Neural cell (in vitro differentiated cells): ENCODE data around the gene ATG7. TPM values are rescaled to one million over a fixed set of nuclear protein-coding genes. Genes with fewer than 3 reads are reported as not detected.

Source experiments
- H2AFZ ChIP-seq: fragments of 200-600, 300-800 bp; sonication (generic), shearing (Covaris generic); 2 replicates; pipeline ENCODE4 v1.6.0; 2014; ENCODE audit warnings: low read depth, mild to moderate bottlenecking, antibody characterized with exemption, low read length, moderate library complexity
- H3F3A ChIP-seq: fragments of 200-600 bp; shearing (Covaris generic); 2 replicates; pipeline ENCODE4 v1.6.1; 2016; ENCODE audit warnings: mild to moderate bottlenecking, moderate library complexity, mixed read lengths, antibody characterized with exemption, low read length; ENCODE audit not compliant: insufficient read depth, poor library complexity, severe bottlenecking
- H3K27ac ChIP-seq: fragments of 200-600, 300-800 bp; sonication (generic), shearing (Covaris generic); 2 replicates; pipeline ENCODE4 v1.5.1; 2014; ENCODE audit warnings: mild to moderate bottlenecking, low read length, moderate library complexity
- H3K27me3 ChIP-seq: fragments of 300-800, 200-600 bp; sonication (generic), shearing (Covaris generic); 2 replicates; pipeline ENCODE4 v1.6.0; 2014; ENCODE audit warnings: mild to moderate bottlenecking, low read depth, low read length, moderate library complexity; ENCODE audit not compliant: insufficient read depth
- H3K36me3 ChIP-seq: fragments of 300-800, 200-600 bp; sonication (generic), shearing (Covaris generic); 2 replicates; pipeline ENCODE4 v1.5.1; 2014; ENCODE audit warnings: mild to moderate bottlenecking, antibody characterized with exemption, low read length, moderate library complexity; ENCODE audit not compliant: insufficient read depth
- H3K4me2 ChIP-seq: fragments of 300-800, 200-600 bp; sonication (generic), shearing (Covaris generic); 2 replicates; pipeline ENCODE4 v1.6.0; 2014; ENCODE audit warnings: mild to moderate bottlenecking, low read length
- H3K4me3 ChIP-seq: fragments of 300-800, 200-600 bp; sonication (generic), shearing (Covaris generic); 2 replicates; pipeline ENCODE4 v1.5.1; 2014; ENCODE audit warnings: mild to moderate bottlenecking, low read length, moderate library complexity
- H3K79me2 ChIP-seq: fragments of 200-600 bp; shearing (Covaris generic); replicated peaks from 2 replicates; pipeline ENCODE4 v1.6.0; 2014; ENCODE audit warnings: mild to moderate bottlenecking, low read length, moderate library complexity; ENCODE audit not compliant: insufficient read depth
- H3K9ac ChIP-seq: fragments of 300-800, 200-600 bp; sonication (generic), shearing (Covaris generic); 2 replicates; pipeline ENCODE4 v1.6.1; 2016; ENCODE audit warnings: mild to moderate bottlenecking, low read length, mixed read lengths
- H3K9me2 ChIP-seq: fragments of 200-600 bp; shearing (Covaris generic); 2 replicates; pipeline ENCODE4 v1.6.1; 2016; ENCODE audit warnings: mild to moderate bottlenecking, low read length, mixed read lengths; ENCODE audit not compliant: insufficient read depth
- H3K9me3 ChIP-seq: fragments of 200-600, 300-800 bp; sonication (generic), shearing (Covaris generic); 2 replicates; pipeline ENCODE4 v1.6.1; 2016; ENCODE audit warnings: mild to moderate bottlenecking, mixed run types, low read length, moderate library complexity, mixed read lengths
- H4K20me1 ChIP-seq: fragments of 200-600 bp; shearing (Covaris generic); 2 replicates; pipeline ENCODE4 v1.6.1; 2016; ENCODE audit warnings: mild to moderate bottlenecking, mixed run types; ENCODE audit not compliant: insufficient read depth
- EP300 ChIP-seq: fragments of 450-650 bp; conservative IDR thresholded peaks from 2 replicates; pipeline ENCODE4 v1.6.1; 2014; ENCODE audit warnings: antibody characterized with exemption, mild to moderate bottlenecking, moderate library complexity; ENCODE audit not compliant: poor library complexity, severe bottlenecking
- EZH2 ChIP-seq: fragments of 200-600, 300-800 bp; shearing (Covaris generic), sonication (generic); IDR thresholded peaks from 2 replicates; pipeline ENCODE4 v1.6.1; 2014; ENCODE audit warnings: antibody characterized with exemption, low read length, borderline replicate concordance, mild to moderate bottlenecking; ENCODE audit not compliant: insufficient read depth, poor library complexity, severe bottlenecking
- MXI1 ChIP-seq: fragments of 450-650 bp; conservative IDR thresholded peaks from 2 replicates; pipeline ENCODE4 v1.6.1; 2014; ENCODE audit warnings: antibody characterized with exemption, mild to moderate bottlenecking; ENCODE audit not compliant: poor library complexity, severe bottlenecking
- POLR2AphosphoS5 ChIP-seq: IDR thresholded peaks from 2 replicates; pipeline ENCODE4 v1.6.1; 2012
- RAD21 ChIP-seq: fragments of 450-650 bp; conservative IDR thresholded peaks from 2 replicates; pipeline ENCODE4 v1.6.1; 2014; ENCODE audit warnings: antibody characterized with exemption, mild to moderate bottlenecking, moderate library complexity
- SMC3 ChIP-seq: fragments of 450-650 bp; conservative IDR thresholded peaks from 2 replicates; pipeline ENCODE4 v1.6.1; 2014; ENCODE audit warnings: antibody characterized with exemption, mild to moderate bottlenecking, moderate library complexity; ENCODE audit not compliant: poor library complexity
- TAF1 ChIP-seq: IDR thresholded peaks from 2 replicates; pipeline ENCODE4 v1.6.1; 2012; ENCODE audit warnings: low read depth
- polyA plus RNA-seq: library from polyadenylated mRNA; depleted of rRNA; stranded (reverse); fragments of >200 nt; gene quantifications from 2 replicates; pipeline ENCODE4 v1.2.3, GENCODE V29; 2014
- TF ChIP-seq, protein P1 (sequence below): fragments of 450-650 bp; IDR thresholded peaks from 2 replicates; pipeline ENCODE4 v1.5.1; 2014; ENCODE audit warnings: antibody characterized with exemption, mild to moderate bottlenecking, moderate library complexity; ENCODE audit not compliant: poor library complexity, severe bottlenecking
- TF ChIP-seq, protein P2 (sequence below): IDR thresholded peaks from 2 replicates; pipeline ENCODE4 v1.6.1; 2012; ENCODE audit warnings: borderline replicate concordance

ATG7 gene
- polyA plus RNA-seq, 1 donor from 2014 or later = 28.8 TPM

DNA sequence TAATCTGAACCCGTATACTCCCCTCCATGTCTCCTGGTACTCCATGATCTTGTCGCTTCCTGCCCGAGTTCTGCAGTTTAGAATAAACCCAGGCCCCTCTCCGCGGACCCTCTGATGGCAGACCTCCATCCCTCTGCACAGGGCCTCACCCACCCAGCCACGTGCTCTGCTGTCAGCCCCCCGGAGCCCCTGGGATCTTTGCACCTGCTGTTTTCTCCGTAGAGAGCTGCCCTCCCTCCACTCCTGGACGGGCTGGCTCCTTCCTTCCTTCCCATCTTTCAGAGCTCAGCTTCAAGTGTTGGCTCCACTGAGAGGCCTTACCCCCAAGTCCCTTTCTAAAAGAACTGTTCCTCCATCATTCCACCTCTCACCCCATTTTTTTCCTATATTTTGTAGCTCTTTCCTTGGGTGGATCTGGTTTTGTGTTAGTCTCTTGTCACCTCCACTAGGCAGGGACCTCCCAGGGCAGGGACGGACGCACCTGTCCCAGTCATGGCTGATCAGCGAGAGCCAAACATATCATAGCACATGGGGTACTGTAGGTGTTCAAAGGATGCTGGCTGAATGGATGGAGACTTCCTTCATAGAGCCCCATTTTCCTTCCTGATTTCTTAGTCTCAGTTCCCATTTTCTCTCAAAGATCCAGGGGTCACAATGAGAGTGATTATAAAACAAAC, 264.9 kb downstream of the ATG7 start:
- Histone ChIP-seq H3K27me3 (no peaks in the 10 kb centered on the region), H3K79me2 (no peaks in the 10 kb centered on the region), H3K9ac (no peak overlapping the region), H2AFZ (no peak overlapping the region), H3K36me3 (no peaks in the 10 kb centered on the region), H3K27ac (no peak overlapping the region), H3K4me3 (no peak overlapping the region), H3F3A (no peaks in the 10 kb centered on the region), H3K9me3 (no peaks in the 10 kb centered on the region), H3K4me2 (no peak overlapping the region), H3K9me2 (no peaks in the 10 kb centered on the region), H4K20me1 (no peaks in the 10 kb centered on the region)
- TF ChIP-seq EP300 = no peak
- no peak for TF ChIP-seq EZH2
- TF ChIP-seq SMC3 = no peak
- TF ChIP-seq RAD21 = no peak
- TF ChIP-seq, protein P1, sequence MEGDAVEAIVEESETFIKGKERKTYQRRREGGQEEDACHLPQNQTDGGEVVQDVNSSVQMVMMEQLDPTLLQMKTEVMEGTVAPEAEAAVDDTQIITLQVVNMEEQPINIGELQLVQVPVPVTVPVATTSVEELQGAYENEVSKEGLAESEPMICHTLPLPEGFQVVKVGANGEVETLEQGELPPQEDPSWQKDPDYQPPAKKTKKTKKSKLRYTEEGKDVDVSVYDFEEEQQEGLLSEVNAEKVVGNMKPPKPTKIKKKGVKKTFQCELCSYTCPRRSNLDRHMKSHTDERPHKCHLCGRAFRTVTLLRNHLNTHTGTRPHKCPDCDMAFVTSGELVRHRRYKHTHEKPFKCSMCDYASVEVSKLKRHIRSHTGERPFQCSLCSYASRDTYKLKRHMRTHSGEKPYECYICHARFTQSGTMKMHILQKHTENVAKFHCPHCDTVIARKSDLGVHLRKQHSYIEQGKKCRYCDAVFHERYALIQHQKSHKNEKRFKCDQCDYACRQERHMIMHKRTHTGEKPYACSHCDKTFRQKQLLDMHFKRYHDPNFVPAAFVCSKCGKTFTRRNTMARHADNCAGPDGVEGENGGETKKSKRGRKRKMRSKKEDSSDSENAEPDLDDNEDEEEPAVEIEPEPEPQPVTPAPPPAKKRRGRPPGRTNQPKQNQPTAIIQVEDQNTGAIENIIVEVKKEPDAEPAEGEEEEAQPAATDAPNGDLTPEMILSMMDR = no peak
- no peak for TF ChIP-seq TAF1
- TF ChIP-seq POLR2AphosphoS5 = no peak
- no peak for TF ChIP-seq MXI1
- TF ChIP-seq, protein P2, sequence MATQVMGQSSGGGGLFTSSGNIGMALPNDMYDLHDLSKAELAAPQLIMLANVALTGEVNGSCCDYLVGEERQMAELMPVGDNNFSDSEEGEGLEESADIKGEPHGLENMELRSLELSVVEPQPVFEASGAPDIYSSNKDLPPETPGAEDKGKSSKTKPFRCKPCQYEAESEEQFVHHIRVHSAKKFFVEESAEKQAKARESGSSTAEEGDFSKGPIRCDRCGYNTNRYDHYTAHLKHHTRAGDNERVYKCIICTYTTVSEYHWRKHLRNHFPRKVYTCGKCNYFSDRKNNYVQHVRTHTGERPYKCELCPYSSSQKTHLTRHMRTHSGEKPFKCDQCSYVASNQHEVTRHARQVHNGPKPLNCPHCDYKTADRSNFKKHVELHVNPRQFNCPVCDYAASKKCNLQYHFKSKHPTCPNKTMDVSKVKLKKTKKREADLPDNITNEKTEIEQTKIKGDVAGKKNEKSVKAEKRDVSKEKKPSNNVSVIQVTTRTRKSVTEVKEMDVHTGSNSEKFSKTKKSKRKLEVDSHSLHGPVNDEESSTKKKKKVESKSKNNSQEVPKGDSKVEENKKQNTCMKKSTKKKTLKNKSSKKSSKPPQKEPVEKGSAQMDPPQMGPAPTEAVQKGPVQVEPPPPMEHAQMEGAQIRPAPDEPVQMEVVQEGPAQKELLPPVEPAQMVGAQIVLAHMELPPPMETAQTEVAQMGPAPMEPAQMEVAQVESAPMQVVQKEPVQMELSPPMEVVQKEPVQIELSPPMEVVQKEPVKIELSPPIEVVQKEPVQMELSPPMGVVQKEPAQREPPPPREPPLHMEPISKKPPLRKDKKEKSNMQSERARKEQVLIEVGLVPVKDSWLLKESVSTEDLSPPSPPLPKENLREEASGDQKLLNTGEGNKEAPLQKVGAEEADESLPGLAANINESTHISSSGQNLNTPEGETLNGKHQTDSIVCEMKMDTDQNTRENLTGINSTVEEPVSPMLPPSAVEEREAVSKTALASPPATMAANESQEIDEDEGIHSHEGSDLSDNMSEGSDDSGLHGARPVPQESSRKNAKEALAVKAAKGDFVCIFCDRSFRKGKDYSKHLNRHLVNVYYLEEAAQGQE = no peak

DNA sequence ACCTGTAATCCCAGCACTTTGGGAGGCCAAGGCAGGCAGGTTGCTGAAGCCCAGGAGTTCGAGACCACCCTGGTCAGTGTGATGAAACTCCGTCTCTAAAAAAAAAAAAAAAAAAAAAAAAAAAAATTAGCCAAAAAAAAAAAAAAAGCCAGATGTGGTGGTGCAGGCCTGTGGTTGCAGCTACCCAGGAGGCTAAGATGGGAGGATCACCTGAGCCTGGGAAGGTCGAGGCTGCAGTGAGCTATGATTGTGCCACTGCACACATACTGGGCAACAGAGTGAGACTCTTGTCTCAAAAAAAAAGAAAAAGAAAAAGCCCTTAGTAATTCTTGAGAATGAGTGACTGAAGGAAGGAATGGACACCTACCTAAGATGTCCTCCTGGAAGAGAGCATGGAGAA, 266.4 kb downstream of the ATG7 start:
- no peaks in the 10 kb centered on the region for H3K79me2 ChIP-seq
- no peaks in the 10 kb centered on the region for H4K20me1 ChIP-seq
- no peaks in the 10 kb centered on the region for H3K27me3 ChIP-seq
- no peaks in the 10 kb centered on the region for H3K9me3 ChIP-seq
- no peaks in the 10 kb centered on the region for H3F3A ChIP-seq
- H3K36me3 ChIP-seq = no peaks in the 10 kb centered on the region
- no peak overlapping the region for H3K27ac ChIP-seq
- TF ChIP-seq EZH2 (no peak), RAD21 (no peak), MXI1 (no peak), POLR2AphosphoS5 (no peak), SMC3 (no peak), TAF1 (no peak), EP300 (no peak)
- TF ChIP-seq, protein P1 = no peak
- TF ChIP-seq, protein P2 = no peak
- no peak overlapping the region for H3K4me3 ChIP-seq
- no peak overlapping the region for H3K9ac ChIP-seq
- H3K9me2 ChIP-seq = no peaks in the 10 kb centered on the region
- H3K4me2 ChIP-seq = no peak overlapping the region
- H2AFZ ChIP-seq = no peak overlapping the region
